Measurements from ENCODE around the gene TSPAN9.

DNA sequence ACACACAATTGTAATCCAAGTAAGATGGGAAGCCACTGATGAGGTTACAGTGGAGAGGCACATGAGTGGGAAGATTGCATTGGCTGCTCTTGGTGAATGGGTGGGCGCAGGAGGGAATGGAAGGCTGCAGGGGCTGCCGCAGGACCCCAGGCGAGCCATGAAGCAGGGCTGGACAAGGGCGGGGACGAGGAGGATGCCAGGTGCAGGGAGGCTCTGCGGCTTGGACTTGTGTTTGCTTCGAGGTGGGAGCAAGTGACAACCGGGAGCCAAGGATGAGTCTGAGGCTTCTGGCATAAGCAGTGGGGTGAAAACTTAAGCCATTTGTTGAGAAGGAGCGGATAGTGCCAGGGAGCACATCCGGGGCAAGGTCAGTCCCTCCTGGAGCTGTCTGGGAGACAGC lies 115.0 kb downstream of the TSPAN9 start:
- TF ChIP-seq, protein P1, sequence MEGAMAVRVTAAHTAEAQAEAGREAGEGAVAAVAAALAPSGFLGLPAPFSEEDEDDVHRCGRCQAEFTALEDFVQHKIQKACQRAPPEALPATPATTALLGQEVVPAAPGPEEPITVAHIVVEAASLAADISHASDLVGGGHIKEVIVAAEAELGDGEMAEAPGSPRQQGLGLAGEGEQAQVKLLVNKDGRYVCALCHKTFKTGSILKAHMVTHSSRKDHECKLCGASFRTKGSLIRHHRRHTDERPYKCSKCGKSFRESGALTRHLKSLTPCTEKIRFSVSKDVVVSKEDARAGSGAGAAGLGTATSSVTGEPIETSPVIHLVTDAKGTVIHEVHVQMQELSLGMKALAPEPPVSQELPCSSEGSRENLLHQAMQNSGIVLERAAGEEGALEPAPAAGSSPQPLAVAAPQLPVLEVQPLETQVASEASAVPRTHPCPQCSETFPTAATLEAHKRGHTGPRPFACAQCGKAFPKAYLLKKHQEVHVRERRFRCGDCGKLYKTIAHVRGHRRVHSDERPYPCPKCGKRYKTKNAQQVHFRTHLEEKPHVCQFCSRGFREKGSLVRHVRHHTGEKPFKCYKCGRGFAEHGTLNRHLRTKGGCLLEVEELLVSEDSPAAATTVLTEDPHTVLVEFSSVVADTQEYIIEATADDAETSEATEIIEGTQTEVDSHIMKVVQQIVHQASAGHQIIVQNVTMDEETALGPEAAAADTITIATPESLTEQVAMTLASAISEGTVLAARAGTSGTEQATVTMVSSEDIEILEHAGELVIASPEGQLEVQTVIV (IDR thresholded peaks at IDR 0.05; ENCODE audit: borderline replicate concordance, partially characterized antibody) = no peak
- TF ChIP-seq STAT3 (IDR thresholded peaks at IDR 0.05; ENCODE audit: low read depth, low read length) = no peak
- TF ChIP-seq, protein P2, sequence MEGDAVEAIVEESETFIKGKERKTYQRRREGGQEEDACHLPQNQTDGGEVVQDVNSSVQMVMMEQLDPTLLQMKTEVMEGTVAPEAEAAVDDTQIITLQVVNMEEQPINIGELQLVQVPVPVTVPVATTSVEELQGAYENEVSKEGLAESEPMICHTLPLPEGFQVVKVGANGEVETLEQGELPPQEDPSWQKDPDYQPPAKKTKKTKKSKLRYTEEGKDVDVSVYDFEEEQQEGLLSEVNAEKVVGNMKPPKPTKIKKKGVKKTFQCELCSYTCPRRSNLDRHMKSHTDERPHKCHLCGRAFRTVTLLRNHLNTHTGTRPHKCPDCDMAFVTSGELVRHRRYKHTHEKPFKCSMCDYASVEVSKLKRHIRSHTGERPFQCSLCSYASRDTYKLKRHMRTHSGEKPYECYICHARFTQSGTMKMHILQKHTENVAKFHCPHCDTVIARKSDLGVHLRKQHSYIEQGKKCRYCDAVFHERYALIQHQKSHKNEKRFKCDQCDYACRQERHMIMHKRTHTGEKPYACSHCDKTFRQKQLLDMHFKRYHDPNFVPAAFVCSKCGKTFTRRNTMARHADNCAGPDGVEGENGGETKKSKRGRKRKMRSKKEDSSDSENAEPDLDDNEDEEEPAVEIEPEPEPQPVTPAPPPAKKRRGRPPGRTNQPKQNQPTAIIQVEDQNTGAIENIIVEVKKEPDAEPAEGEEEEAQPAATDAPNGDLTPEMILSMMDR (IDR thresholded peaks at IDR 0.05 in 2 of 3, conservative IDR thresholded peaks at IDR 0.05 in 1 of 3; ENCODE audit: control insufficient read depth in 2 of 3, extremely low read depth in 1 of 3, insufficient read depth in 1 of 3, low read depth in 3 of 3, low read length in 3 of 3) = no peak
- TF ChIP-seq JUNB (IDR thresholded peaks at IDR 0.05) = no peak
- no peak for TF ChIP-seq PAX8 (IDR thresholded peaks at IDR 0.05)
- TF ChIP-seq EP300 (IDR thresholded peaks at IDR 0.05; ENCODE audit: borderline replicate concordance in 1 of 2, control insufficient read depth in 1 of 2, low read depth in 2 of 2, low read length in 2 of 2) = no peak
- TF ChIP-seq MYC (IDR thresholded peaks at IDR 0.05; ENCODE audit: insufficient read depth, insufficient read length, insufficient replicate concordance, low read length, severe bottlenecking) = no peak
- TF ChIP-seq TCF12 (IDR thresholded peaks at IDR 0.05; ENCODE audit: low read depth, low read length) = no peak
- no peak for TF ChIP-seq EZH2 (IDR thresholded peaks at IDR 0.05; ENCODE audit: borderline replicate concordance, control insufficient read depth, low read depth, low read length)
- TF ChIP-seq, protein P3, sequence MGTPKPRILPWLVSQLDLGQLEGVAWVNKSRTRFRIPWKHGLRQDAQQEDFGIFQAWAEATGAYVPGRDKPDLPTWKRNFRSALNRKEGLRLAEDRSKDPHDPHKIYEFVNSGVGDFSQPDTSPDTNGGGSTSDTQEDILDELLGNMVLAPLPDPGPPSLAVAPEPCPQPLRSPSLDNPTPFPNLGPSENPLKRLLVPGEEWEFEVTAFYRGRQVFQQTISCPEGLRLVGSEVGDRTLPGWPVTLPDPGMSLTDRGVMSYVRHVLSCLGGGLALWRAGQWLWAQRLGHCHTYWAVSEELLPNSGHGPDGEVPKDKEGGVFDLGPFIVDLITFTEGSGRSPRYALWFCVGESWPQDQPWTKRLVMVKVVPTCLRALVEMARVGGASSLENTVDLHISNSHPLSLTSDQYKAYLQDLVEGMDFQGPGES (IDR thresholded peaks at IDR 0.05) = no peak
